ENCODE measurements around the gene CPD. TPM values are rescaled to one million over a fixed set of nuclear protein-coding genes. Genes with fewer than 3 reads are reported as not detected.
A peak's percentile ranks its signal among the peaks of the same experiment; 100 is the strongest.

CPD gene
- total and polyA plus RNA-seq, 9 of the 15 experiments (the other 6 are each of a cell fraction or from before 2014, with no cell fraction given), result 4.5 to 24.4 (median 20.4) TPM

DNA sequence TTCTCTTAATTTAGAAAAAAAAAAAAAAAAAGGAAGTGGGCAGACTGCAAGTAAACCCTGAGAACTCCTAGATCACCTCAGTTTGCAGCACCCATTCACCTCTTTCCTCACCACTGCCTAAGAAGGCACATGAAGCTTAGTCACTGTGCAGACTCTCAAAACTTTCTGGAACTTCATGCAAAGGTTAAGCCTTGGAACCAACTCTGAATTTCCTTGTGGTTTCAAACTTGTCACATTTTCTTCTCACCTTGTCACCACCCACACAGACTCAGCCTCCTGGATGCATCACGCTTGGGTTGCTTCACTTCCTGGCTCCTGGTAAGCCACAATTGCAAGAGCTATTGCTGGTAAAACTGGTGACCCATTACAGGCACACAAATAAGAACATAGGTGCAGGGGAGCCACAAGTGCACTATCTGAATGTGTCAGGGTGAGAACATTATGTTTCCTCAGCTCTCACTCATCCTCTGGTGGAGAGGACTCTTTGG is 15.0 kb upstream of the CPD start (continued):
- TF ChIP-seq CHD7 (IDR thresholded peaks at IDR 0.05; ENCODE audit: low read depth, low read length) (no peak), BCLAF1 (IDR thresholded peaks at IDR 0.05; ENCODE audit: borderline replicate concordance in 1 of 2, control insufficient read depth in 1 of 2, low read depth in 2 of 2, low read length in 1 of 2) (no peak), ZNF384 (IDR thresholded peaks at IDR 0.05; ENCODE audit: low read depth, low read length) (peak; percentile 66; the same call in 1 of the 2 replicates), SRSF3 (IDR thresholded peaks at IDR 0.05; ENCODE audit: insufficient read depth, low read length) (no peak), TEAD4 (IDR thresholded peaks at IDR 0.05; ENCODE audit: low read length) (peak; percentile 24; the same call in 1 of the 2 replicates), TEAD4 (CRISPR knock-in tag; IDR thresholded peaks at IDR 0.05; ENCODE audit: borderline replicate concordance) (no peak), ZNF133 (CRISPR knock-in tag; IDR thresholded peaks at IDR 0.05) (no peak)
- TF ChIP-seq, protein P1, sequence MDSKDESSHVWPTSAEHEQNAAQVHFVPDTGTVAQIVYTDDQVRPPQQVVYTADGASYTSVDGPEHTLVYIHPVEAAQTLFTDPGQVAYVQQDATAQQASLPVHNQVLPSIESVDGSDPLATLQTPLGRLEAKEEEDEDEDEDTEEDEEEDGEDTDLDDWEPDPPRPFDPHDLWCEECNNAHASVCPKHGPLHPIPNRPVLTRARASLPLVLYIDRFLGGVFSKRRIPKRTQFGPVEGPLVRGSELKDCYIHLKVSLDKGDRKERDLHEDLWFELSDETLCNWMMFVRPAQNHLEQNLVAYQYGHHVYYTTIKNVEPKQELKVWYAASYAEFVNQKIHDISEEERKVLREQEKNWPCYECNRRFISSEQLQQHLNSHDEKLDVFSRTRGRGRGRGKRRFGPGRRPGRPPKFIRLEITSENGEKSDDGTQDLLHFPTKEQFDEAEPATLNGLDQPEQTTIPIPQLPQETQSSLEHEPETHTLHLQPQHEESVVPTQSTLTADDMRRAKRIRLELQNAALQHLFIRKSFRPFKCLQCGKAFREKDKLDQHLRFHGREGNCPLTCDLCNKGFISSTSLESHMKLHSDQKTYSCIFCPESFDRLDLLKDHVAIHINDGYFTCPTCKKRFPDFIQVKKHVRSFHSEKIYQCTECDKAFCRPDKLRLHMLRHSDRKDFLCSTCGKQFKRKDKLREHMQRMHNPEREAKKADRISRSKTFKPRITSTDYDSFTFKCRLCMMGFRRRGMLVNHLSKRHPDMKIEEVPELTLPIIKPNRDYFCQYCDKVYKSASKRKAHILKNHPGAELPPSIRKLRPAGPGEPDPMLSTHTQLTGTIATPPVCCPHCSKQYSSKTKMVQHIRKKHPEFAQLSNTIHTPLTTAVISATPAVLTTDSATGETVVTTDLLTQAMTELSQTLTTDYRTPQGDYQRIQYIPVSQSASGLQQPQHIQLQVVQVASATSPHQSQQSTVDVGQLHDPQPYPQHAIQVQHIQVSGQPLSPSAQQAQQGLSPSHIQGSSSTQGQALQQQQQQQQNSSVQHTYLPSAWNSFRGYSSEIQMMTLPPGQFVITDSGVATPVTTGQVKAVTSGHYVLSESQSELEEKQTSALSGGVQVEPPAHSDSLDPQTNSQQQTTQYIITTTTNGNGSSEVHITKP (IDR thresholded peaks at IDR 0.05; ENCODE audit: partially characterized antibody), result no peak
